GM19438 (cell line): ENCODE measurements around the gene SRC.
"Not testable (repeated sequence)": the region's sequence is repeated elsewhere in the genome, so short reads cannot be mapped to it uniquely, and the experiment has no call there.

ENCODE experiments used
- ATAC-seq: cut with Tn5 transposase; IDR thresholded peaks from one replicate; pipeline ENCODE4 v1.9.1; 2021; ENCODE audit warnings: low read depth; ENCODE audit not compliant: unreplicated experiment

Gene SRC

DNA sequence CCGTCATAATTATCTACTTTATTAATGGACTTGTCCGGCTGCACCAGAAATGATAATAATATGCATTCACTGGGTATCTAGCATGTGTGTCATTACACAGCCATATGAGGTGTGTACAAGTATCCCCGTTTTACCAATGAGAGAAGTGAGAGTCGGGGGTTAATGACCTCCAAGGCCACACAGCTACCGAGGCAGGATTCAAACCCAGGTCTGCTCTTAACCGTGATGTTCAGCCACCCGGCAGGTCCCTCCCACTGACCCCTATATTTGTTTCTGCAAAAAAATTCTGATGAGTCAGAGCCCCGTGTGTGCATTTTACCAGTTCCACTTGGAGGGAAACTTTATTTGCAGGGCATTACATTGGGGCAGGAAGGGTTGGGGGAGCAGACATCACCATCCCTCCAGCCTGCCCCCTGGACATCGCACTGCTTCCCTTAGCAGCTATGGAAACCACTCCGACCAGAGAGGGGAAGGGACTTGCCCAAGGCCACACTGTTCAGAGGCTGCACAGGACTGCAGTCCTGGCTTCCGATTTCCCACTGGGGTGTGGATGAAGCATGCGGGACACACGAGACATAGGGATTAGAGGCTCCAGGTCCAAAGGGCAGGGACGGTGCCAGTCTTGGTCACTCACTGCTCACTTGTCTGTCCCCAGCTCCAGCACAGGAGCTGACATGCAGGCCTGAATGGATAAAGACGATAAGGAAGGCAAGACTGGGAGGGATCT, 10.1 kb upstream of the SRC start:
- no peak for ATAC-seq

DNA sequence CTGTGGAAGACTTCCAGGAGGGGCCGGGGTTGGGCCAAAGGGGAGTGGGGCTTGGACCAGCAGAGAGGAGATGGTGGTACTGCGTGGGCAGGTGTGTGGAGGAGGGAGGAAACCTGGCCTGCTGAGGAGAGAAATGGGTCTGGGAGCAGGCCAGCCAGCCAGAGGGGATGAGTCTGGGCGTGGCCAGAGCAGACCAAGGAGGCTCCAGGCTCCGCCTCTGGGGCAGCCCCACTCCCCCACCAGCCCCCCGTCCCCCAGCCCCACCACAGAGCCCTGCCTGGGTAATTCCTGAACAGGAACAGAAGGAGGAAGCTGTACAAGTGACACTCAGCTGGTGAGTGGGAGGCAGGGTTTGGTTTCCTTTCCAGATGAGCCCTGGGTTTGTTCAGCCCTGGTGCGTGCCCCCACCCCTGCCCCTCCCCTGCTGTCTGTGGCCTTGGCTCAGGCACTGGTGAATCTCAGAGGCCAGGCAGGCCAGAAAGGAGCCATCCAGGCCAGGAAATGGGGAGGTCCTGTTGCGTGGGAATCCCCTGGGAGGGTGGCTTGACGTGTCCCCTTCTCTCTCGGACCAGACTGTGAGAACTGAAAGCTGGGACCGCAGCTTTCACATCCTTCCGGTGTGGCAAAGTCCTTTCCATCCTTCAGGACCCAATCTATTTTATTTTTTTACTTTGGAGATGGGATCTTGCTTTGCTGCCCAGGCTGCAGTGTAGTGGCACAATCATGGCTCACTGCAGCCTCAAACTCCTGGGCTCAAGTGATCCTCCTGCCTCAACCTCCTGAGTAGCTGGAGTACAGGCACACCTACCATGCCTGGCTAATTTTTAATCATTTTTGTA, 9.4 kb upstream of the SRC start:
- peak; percentile 67 for ATAC-seq

DNA sequence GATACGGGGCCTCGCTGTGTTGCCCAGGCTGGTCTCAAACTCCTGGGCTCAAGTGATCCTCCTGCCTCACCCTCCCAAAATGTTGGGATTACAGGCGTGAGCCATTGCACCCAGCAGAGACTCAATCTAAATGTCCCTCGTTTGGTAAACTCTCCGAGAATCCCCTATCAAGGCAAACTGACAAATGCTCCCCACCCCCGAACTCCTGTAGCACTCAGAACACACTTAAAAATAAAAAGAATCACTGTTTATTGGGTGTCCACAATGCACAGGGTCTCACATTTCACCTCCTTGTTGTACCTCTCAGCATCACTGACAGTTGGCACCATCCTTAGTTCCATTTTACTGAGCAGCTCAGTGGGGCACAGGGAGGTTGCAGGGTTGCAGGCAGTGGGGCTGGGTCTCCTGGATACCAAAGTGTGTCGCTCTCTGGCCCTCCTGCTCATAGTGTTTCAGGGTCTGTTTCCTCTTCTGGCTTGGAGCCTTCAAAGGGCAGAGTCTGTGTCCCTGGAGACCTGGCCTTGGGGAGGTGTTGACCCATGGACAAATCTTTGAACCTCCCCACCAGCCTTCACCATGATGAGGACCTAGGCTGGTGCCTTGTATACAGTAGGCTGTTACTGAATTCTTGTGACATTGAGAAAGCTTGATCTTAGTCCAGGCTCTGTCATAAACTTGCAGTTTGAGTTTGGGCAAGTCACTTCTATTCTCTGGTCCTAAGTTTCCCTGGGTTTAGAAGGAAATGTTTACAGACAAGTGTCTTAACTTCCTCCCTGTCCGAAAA, 8.5 kb upstream of the SRC start:
- no peak for ATAC-seq

DNA sequence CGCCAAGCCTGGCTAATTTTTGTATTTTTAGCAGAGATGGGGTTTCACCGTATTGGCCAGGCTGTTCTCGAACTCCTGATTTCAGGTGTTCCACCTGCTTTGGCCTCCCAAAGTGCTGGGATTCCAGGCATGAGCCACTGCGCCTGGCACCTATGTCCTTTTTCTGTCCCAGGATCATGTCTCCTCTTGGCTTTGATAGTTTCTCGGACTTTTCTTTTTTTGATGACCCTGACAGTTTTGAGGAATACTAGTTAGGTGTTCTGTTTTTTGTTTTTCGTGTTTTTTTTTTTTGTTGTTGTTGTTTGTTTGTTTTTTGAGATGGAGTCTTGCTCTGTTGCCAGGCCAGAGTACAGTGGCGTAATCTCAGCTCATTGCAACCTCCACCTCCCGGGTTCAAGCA, 7.6 kb upstream of the SRC start:
- ATAC-seq, result not testable (repeated sequence)

DNA sequence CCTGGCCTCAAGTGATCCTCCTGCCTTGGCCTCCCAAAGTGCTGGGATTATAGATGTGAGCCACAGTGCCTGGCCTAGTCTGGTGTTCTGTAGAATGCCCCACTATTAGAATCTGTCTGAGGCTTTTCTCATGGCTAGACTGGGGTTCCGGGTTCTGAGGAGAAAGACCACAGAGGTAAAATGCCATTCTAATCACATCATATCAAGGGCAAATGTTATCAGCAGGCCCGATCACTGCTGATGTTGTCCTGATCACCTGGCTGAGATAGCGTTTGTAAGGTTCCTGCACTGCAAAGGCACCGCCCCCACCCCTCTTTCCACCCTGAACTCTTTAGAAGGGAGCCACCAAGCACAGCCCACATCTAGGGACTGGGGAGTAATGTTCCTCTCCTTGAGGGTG, 6.7 kb upstream of the SRC start:
- ATAC-seq, result no peak

DNA sequence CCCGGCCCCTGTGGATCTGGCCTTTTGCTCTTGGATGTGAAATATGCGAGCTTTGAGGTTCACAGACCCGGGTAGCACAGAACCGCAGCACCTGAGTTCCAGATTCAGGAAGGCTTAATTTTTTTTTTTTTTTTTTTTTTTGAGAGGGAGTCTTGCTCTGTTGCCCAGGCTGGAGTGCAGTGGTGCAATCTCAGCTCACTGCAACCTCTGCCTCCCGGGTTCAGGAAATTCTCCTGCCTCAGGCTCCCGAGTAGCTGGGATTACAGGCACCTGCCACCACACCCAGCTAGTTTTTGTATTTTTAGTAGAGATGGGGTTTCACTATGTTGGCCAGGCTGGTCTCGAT, 6.2 kb upstream of the SRC start:
- ATAC-seq, result not testable (repeated sequence)

DNA sequence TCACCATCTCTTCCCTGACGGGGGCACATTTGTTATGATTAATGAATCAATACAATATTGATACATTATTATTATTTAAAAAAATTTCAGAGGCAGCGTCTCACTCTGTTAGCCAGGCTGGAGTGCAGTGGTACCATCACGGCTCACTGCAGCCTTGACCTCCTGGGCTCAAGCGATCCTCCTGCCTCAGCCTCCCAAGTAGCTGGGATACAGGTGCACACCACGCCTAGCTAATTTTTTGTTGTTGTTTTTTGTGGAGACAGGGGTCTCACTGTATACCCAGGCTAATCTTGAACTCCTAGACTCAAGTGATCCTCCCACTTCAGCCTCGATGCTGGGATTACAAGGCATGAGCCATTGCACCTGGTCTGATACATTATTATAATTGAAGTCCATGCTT, 4.9 kb upstream of the SRC start:
- no peak for ATAC-seq

DNA sequence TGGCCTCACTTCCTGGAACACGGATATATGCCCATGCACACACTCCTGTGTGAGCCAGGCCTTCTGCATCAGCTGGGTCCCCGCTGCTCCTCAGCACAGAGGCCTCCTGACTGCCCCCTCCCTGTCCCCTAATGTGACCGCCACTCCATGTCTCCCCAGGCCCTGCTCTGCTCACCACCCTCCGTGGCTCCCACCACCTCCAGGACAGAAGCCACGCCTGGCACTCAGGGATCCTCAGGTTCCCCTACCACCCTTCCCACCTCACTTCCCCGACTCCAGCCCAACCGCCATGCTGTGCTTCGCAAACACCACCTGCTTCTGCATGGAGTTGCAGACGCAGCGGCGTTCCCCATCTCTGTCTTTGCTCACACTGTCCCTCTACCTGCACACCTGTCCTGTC, 4.3 kb upstream of the SRC start:
- no peak for ATAC-seq

DNA sequence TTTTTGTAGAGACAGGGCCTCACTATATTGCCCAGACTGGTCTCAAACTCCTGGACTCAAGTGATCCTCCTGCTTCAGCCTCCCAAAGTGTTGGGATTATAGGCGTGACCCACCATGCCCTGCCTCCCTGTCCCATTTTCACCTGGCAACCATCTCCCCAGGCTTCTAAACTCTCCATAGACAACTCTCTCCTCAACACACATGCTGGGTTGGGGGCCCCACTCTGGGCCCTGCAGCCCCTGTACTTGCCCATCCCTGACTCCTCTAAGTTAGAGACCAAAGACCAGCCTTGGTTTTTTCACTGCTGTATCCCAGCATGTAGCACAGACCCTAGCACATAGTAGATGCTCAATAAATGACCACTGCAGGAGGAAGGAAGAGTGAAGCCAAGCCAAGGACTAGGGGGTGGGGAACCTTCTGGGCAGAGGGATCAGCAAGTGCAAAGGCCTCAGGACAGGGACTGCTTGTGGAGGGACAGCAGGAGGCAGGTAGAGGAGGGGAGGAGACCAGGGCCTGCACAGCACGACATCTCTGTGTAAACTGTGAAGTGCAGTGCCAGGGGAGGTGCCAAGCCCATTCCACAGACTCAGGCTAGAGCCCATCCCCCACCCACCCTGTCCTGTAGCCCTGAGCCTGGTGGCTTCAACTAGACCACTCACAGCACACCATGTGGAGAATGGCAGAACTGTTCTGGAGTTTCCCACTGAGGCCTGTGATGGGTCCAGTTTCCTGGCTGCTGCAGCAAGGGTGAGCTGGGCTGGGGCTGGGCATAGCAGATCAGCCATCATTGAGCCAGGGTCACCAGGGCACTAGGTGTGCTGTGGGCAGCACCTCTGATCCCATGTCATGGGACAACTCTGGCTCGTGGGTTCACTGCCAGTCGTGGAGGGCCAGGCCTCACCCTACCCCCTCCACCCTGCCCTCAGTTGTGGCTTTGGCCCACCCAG, 3.4 kb upstream of the SRC start:
- no peak for ATAC-seq

DNA sequence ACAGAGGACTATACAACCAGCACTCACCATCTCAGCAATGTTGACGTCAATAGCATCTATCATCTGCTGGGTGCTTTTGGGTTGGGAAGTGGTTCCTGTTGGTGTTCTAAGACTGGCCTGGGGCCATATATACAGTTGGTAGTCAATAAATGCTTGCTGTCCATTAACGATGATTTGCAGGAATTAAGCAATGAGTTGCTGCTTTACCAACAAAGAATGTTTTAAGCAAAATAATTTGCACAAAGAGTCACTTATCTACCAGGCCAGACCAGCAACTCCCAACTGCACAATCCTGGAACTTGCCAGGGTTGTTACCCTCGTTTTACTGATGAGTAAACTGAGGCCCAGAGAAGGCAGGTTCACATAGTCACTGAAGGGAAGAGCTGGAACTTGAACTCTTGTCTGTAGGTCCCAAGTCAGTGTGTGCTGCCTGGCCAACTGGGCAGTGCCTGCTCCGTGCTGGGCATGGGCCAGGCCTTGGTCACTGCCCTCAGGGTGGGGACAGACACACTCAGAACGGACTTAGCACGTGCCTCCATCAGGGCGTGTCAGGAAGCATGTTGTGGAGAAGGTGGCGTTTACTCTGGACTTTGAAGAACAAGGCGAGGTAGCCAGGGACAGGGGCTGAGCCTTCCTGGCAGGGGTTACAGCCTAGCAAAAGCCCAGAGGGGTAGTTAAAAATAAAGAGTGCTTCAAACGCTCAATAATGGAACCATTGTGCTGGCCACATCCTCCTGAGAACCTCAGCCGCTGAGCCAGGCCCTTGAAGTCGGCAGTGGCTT, 2.5 kb upstream of the SRC start:
- no peak for ATAC-seq

DNA sequence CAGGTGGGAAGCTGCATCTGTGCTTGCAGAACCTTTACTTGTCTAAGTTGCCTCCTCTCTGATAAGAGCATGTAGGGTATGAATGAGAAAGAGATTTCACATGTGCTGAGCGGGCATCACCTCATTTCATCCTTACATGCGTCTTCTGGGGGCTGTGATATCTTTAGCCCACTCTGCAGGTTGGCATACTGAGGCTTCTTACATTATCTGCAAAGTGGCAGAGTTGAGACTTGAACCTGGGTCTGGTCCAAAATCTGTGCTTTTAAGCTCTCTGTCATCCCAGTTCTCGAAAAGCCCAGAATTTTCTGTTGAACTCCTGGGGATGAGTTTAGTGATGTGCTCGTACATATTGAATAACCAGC, 2.0 kb upstream of the SRC start:
- no peak for ATAC-seq

DNA sequence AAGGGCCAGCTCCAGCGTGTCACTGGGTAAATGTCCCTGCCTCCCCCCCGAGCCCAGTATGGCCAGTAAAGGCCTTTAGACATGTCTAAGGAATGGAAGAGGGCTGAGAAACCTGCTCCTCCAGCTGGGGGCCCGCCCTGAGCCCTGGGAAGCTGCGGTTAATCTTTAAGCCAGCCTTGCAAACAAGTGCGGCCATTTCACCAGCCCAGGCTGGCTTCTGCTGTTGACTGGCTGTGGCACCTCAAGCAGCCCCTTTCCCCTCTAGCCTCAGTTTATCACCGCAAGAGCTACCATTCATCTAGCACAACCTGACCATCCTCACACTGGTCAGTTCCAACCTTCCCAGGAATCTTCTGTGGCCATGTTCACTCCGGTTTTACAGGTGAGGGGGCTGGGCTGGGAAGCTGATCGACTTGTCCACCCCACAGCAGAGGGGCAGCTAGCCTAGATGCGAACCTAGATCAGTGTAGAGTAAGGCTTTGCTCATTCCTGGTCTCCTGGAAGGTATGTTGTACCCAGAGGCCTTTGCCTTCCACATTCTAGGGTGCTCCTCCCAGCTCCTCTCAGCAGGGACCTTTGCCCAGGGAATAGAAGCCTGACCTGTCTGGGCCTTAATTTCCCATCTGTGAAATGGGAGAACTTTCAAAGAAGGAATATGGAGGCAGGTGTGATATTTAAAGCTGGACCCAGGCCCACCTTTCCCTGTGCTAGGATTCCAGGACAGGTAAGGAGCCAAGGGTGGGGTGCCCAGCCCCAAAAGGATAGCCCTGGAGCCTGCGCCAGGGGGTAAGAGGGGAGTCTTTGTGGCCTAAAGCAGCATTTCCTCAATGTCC, 1.2 kb upstream of the SRC start:
- ATAC-seq, result no peak

DNA sequence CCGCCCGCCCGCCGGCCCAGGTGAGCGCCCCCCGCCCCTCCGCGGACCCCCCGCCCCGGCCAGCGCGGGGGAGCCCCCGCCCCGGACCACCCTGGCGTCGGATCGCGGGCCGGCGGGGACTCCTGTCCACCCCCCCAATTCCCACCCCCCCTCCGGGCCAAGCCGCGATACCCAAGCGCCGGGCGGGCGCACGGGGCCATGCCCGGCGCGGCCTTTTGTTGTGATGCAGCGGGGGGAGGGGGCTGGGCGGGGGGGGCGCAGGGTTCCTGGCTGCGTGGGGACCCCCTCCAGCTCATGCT, 245 bp downstream of the SRC start:
- no peak for ATAC-seq

DNA sequence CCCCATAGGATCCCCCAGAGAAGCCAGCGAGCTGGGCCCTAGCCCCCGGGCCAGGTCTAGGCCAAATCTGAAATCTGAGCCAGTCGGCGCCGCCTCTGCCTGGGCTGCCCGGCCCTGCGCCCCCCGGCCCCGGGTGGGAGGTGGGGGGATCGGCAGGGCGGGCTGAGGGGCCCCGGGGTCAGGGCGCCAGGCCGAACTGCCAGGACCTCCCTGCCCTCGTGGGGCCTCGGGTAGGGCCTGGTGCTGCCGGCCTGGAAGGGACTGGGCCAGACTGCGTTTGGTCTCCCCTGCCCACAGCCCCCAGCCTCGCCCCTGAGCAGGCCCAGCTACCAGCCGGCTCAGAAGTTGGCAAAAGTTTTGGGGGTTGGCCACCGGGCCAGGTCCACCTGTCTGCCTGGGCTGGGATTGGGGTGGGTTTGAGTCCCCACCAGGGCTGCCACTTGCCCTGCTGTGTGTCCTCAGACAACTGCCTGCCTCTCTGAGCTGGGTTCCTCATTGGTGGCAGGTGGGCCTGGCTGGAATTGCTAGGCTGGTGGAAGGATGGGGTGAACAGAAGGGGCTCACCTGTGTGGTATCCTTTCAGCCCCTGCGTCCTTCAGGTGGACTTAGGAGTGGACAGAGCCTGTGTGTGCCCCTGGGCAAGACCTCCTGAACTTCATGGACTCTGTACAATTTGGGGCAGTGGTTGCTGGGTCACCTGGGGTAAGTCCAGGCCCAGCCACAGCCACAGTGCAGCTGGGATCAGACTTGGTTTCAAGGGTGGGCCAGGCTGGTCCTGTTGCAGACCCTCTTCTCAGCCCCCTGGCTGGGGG, 801 bp downstream of the SRC start:
- ATAC-seq, result no peak

DNA sequence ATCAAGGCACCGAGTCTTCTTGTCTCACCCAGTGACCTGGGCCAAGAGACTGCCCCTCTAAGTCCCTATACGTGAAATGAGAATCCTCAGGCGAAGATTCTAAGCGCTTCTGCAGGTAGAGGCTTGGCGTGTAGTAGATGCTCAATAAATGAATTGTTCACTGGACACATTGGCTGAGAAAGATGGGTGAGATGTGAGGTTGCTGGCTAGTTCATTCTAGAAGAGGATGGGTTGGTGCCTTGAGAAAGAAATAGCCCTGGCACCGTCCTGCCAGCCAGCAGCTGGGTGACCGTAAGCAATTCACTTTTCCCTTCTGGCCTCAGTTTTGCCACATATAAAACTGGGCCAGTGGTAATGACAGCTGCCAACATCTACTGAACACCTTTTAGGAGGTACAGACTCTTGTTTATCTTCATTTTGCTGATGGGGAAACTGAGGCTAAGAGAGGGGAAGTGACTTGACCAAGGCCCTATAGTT, 1.4 kb downstream of the SRC start:
- ATAC-seq, result no peak

DNA sequence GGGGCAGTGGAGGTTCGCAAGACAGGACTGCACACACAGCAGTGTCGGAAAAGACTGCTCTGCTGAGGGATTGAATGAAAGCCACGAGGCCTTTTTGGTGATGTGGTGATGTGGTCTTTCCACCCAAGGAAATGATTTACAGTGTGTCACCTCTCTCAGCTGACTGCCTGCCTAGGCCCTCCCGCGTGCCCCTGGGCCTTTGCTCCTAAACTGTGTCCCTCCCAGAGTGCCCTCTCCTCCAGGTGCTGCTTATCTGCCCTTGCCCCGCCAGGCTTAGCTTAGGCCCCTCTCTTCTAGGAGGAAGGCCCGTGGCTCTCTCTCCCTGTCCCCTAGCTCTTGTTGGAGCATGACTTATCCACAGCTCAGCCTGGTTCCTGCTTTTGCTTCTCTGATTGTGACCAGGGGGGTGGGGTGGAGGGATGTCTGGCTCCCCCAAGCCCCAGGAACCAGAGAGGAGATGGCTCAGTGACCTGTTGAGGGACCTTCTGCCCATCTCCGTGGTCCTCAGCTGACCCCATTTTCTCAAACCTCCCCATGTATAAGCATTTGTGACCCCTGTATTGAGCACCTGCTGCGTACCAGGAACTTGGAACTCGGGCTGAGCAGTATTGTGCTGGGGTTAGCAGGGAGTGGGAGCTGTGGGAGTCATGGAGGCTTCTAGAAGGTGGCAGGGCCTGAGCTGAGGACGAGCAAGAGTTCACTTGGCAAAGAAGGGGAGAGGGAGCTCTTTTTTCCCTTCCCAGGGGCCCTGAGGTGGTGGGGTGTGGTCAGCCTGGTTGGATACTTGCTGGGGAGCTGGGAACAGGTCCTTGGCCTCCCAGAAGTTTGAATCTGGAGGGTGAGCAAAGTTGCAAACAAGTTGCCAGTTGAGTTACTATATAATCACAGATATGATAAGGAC, 2.2 kb downstream of the SRC start:
- ATAC-seq, result no peak
